A673 (cell line): ENCODE data around the gene FAM180A. TPM values are rescaled to one million over a fixed set of nuclear protein-coding genes. Genes with fewer than 3 reads are reported as not detected.

Experiments
- BruUV-seq: library from RNA; stranded (reverse); fragments of 400-500 nt; replicated peaks from 2 replicates; lab custom pipeline; 2021; lab: Mats Ljungman, UMichigan
- CTCF ChIA-PET: fragments of 300-600 bp; sonication (Branson Sonifier 250); formaldehyde crosslinking; loops from one replicate; lab custom pipeline; 2022; ENCODE audit warnings: antibody characterized with exemption; lab: Charles Lee
- POLR2A ChIA-PET: fragments of 300-600 bp; sonication (Branson Sonifier 250); formaldehyde crosslinking; loops from one replicate; lab custom pipeline; 2022; ENCODE audit warnings: antibody characterized with exemption; ENCODE audit not compliant: low non-redundant PET; lab: Charles Lee
- DNase-seq: peaks from one replicate; pipeline ENCODE4 v3.0.0-alpha.2; 2015; ENCODE audit warnings: low spot score
- H3K27ac ChIP-seq: fragments of 200-600 bp; sonication (generic); 2 replicates; pipeline ENCODE4 v1.5.1; 2016; ENCODE audit warnings: mixed run types, low read depth, mild to moderate bottlenecking, mixed read lengths, antibody characterized with exemption, low read length; ENCODE audit not compliant: poor library complexity, severe bottlenecking
- H3K27me3 ChIP-seq: fragments of 200-600 bp; sonication (generic); replicated peaks from 2 replicates; pipeline ENCODE4 v1.6.1; 2017; ENCODE audit warnings: mixed run types, low read depth, mild to moderate bottlenecking, mixed read lengths, antibody characterized with exemption, low read length; ENCODE audit not compliant: insufficient read depth, poor library complexity
- H3K36me3 ChIP-seq: fragments of 200-600 bp; sonication (generic); 2 replicates; pipeline ENCODE4 v1.6.1; 2016; ENCODE audit warnings: mixed run types, mild to moderate bottlenecking, mixed read lengths, antibody characterized with exemption, low read length; ENCODE audit not compliant: insufficient read depth, poor library complexity, severe bottlenecking
- H3K4me1 ChIP-seq: fragments of 200-600 bp; sonication (generic); 2 replicates; pipeline ENCODE4 v1.6.1; 2017; ENCODE audit warnings: mixed run types, mild to moderate bottlenecking, mixed read lengths, antibody characterized with exemption, low read length; ENCODE audit not compliant: insufficient read depth, poor library complexity, severe bottlenecking
- H3K4me3 ChIP-seq: fragments of 200-600 bp; sonication (generic); 2 replicates; pipeline ENCODE4 v1.5.1; 2016; ENCODE audit warnings: low read depth, mixed run types, mild to moderate bottlenecking, mixed read lengths, low read length; ENCODE audit not compliant: poor library complexity, severe bottlenecking
- H3K9me3 ChIP-seq: fragments of 200-600 bp; sonication (generic); 2 replicates; pipeline ENCODE4 v1.6.1; 2016; ENCODE audit warnings: mixed run types, low read depth, mild to moderate bottlenecking, mixed read lengths, antibody characterized with exemption, low read length; ENCODE audit not compliant: poor library complexity, severe bottlenecking
- CTCF ChIP-seq: fragments of 300-800, 200-600 bp; sonication (generic); conservative IDR thresholded peaks from 2 replicates; pipeline ENCODE4 v1.5.1; 2017; ENCODE audit warnings: low read depth, mild to moderate bottlenecking, antibody characterized with exemption, low read length, moderate library complexity, mixed read lengths
- EZH2 ChIP-seq: fragments of 200-600 bp; sonication (generic); IDR thresholded peaks from 2 replicates; pipeline ENCODE4 v1.6.1; 2017; ENCODE audit warnings: borderline replicate concordance, low read depth, mild to moderate bottlenecking, mixed read lengths, antibody characterized with exemption, low read length; ENCODE audit not compliant: poor library complexity, severe bottlenecking
- intact Hi-C: fragments of 100-400 bp; cut with micrococcal nuclease; formaldehyde crosslinking; loops from one replicate; pipeline ENCODE4 v1.10.0; 2022; ENCODE audit not compliant: unreplicated experiment
- total RNA-seq: library from RNA; stranded (reverse); gene quantifications from 2 replicates; pipeline ENCODE4 v1.2.3, GENCODE V29; 2021

Gene FAM180A
- total RNA-seq, 1 experiment from 2014 or later, result not detected

- BruUV-seq, result no TSS peak
- intact Hi-C loops, result no loop called here
- POLR2A ChIA-PET, result no interaction called here
Measured at GRCh38 chr7:135771051-135771450, 22.4 kb upstream of the FAM180A start.

GRCh38 chr7:135770139-135770710 lies 21.6 kb upstream of the FAM180A start:
- Histone ChIP-seq H3K4me3 (no peak overlapping the region), H3K27me3 (peaks cover 9% of the 10 kb centered on the region), H3K4me1 (no peaks in the 10 kb centered on the region), H3K36me3 (no peaks in the 10 kb centered on the region), H3K27ac (no peak overlapping the region), H3K9me3 (no peaks in the 10 kb centered on the region)
- intact Hi-C loops, result no loop called here
- no TSS peak for BruUV-seq
- POLR2A ChIA-PET, result no interaction called here
- no peak for DNase-seq
- TF ChIP-seq EZH2, result no peak
- no peak for TF ChIP-seq CTCF
- CTCF ChIA-PET, result no interaction called here

More at GRCh38 chr7:135771051-135771450, 22.4 kb upstream of the FAM180A start:
- no peak for TF ChIP-seq EZH2
- peaks cover 5% of the 10 kb centered on the region for H3K27me3 ChIP-seq
- no peak overlapping the region for H3K27ac ChIP-seq
- CTCF ChIA-PET, result no interaction called here
- no peak overlapping the region for H3K4me3 ChIP-seq
- DNase-seq, result no peak
- H3K4me1 ChIP-seq, result no peaks in the 10 kb centered on the region
- no peaks in the 10 kb centered on the region for H3K9me3 ChIP-seq
- no peaks in the 10 kb centered on the region for H3K36me3 ChIP-seq

GRCh38 chr7:135769005-135769802 lies 20.6 kb upstream of the FAM180A start:
- ChIA-PET POLR2A (no interaction called here), CTCF (no interaction called here)
- no peaks in the 10 kb centered on the region for H3K9me3 ChIP-seq
- DNase-seq, result no peak
- H3K27me3 ChIP-seq, result peaks cover 9% of the 10 kb centered on the region
- no peak overlapping the region for H3K4me3 ChIP-seq
- no peaks in the 10 kb centered on the region for H3K4me1 ChIP-seq
- H3K36me3 ChIP-seq, result no peaks in the 10 kb centered on the region
- intact Hi-C loops, result no loop called here
- TF ChIP-seq EZH2, result no peak
- H3K27ac ChIP-seq, result no peak overlapping the region
- no TSS peak for BruUV-seq

GRCh38 chr7:135768467-135768866 lies 19.9 kb upstream of the FAM180A start:
- no peaks in the 10 kb centered on the region for H3K9me3 ChIP-seq
- H3K27ac ChIP-seq, result no peak overlapping the region
- ChIA-PET POLR2A (no interaction called here), CTCF (no interaction called here)
- no peak for TF ChIP-seq CTCF
- peaks cover 9% of the 10 kb centered on the region for H3K27me3 ChIP-seq
- DNase-seq, result peak; percentile 21
- BruUV-seq, result no TSS peak
- no peak overlapping the region for H3K4me3 ChIP-seq
- H3K36me3 ChIP-seq, result no peaks in the 10 kb centered on the region
- intact Hi-C loops, result no loop called here
- no peaks in the 10 kb centered on the region for H3K4me1 ChIP-seq
